Aorta (tissue), 5 donors: ENCODE results near the gene LRPAP1. TPM values are rescaled to one million over a fixed set of nuclear protein-coding genes. Genes with fewer than 3 reads are reported as not detected.

Source experiments
- ATAC-seq: fragments of 200-7000 bp; cut with Tn5 transposase; one replicate; pipeline ENCODE4 v1.9.1; 2022; ENCODE audit warnings: moderate library complexity; ENCODE audit not compliant: low FRiP score
- DNase-seq, 2 donors: peaks; one replicate each; pipeline ENCODE4 v3.0.0-alpha.2; 2020
- H3K27ac ChIP-seq, 2 donors: one replicate each; pipeline ENCODE4 v1.5.1; 2013; ENCODE audit warnings: low read length in 2 of 2, mild to moderate bottlenecking in 2 of 2, moderate library complexity in 2 of 2, control low read depth in 1 of 2, inconsistent platforms in 1 of 2, low read depth in 1 of 2
- H3K27me3 ChIP-seq, 2 donors: one replicate each; pipeline ENCODE4 v1.6.1; 2013; ENCODE audit warnings: control low read depth in 1 of 2, low read length in 1 of 2, mild to moderate bottlenecking in 1 of 2, moderate library complexity in 1 of 2; ENCODE audit not compliant: insufficient read depth in 2 of 2, control insufficient read depth in 1 of 2
- H3K36me3 ChIP-seq, 2 donors: one replicate each; pipeline ENCODE4 v1.6.1; 2013; ENCODE audit warnings: control low read depth in 1 of 2, low read length in 1 of 2, mild to moderate bottlenecking in 1 of 2; ENCODE audit not compliant: insufficient read depth in 2 of 2, control insufficient read depth in 1 of 2
- H3K4me1 ChIP-seq, 2 donors: one replicate each; pipeline ENCODE4 v1.6.1; 2013; ENCODE audit warnings: low read length in 2 of 2, control low read depth in 1 of 2, mild to moderate bottlenecking in 1 of 2, moderate library complexity in 1 of 2; ENCODE audit not compliant: insufficient read depth in 2 of 2, control insufficient read depth in 1 of 2
- H3K4me3 ChIP-seq, 2 donors: one replicate each; pipeline ENCODE4 v1.5.1; 2013; ENCODE audit warnings: low read length in 2 of 2, control low read depth in 1 of 2, mild to moderate bottlenecking in 1 of 2
- H3K9me3 ChIP-seq: one replicate; pipeline ENCODE4 v1.6.1; 2013; ENCODE audit warnings: mild to moderate bottlenecking, low read length; ENCODE audit not compliant: control insufficient read depth
- WGBS, 2 donors: extraction: QIAGEN DNeasy Blood & Tissue Kit; methylation state at CpG; one replicate each; pipeline ENCODE4 v1.1.7; 2013; 5-methylcytosine and 5-hydroxymethylcytosine counted together
- intact Hi-C, 2 donors: fragments of 100-400 bp; cut with DNase I; formaldehyde crosslinking; loops; one replicate each; pipeline versions ENCODE4 v1.14.2 to v1.15.0; 2022
- polyA plus RNA-seq, 2 donors: library from polyadenylated mRNA; stranded (reverse); fragments of 200-250 nt; gene quantifications; one replicate each; pipeline ENCODE4 v1.2.3, GENCODE V29; 2013
- total RNA-seq, 2 donors: library from RNA; stranded (reverse); fragmentation: NEBNext Ultra II Directional; extraction: Animal tissue kit (Norgen Biotek cat#: 25700); gene quantifications; one replicate each; pipeline ENCODE4 v1.2.1, GENCODE V29; 2021
- donor health status: healthy with polysubstance abuse.
- donor health status: Bipolar disorder and iron deficiency.
- donor health status: DM: no; HTN: no; CAD: no.
- donor health status: DM: no; HTN: no; CAD: no.
- donor health status: DM: yes; HTN: yes; CAD: no.

The LRPAP1 gene
- total and polyA plus RNA-seq, 4 donors, result 95.4 to 196 (median 132) TPM

DNA sequence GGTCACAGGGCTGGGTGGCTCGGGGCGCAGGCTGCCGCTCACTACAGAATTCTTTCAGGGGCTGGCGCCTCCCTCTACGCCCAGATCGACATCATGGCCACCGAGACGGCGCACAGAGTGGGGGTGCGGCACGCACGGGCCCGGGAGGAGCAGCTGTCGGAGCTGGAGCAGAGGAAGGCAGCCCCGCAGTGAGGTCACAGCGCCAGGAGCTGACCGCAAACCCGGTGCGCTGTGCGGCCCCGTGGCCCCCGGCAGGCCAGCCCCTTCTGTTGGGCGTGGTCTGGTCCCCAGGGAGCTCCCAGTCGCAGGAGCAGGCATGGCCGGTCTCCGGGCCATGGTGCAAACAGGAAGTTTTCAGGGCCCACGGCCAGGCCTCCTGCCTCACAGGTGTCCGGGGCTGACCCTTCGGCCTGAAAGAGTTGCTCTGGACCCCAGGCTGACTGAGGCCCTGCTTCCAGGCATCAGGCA, 31.6 kb downstream of the LRPAP1 start:
- H3K9me3 ChIP-seq, result no peaks in the 10 kb centered on the region
- no peaks in the 10 kb centered on the region for H3K36me3 ChIP-seq
- H3K27ac ChIP-seq, result no peak overlapping the region
- no peaks in the 10 kb centered on the region for H3K4me1 ChIP-seq
- ATAC-seq (no peak), DNase-seq (no peak)
- intact Hi-C loops, result no loop called here
- H3K27me3 ChIP-seq, result no peaks in the 10 kb centered on the region
- 91 to 94% methylated on average over 27 to 29 of the region's 29 CpGs for WGBS, 2 donors
- H3K4me3 ChIP-seq, result no peak overlapping the region

- WGBS, 2 donors, result 93 to 97% methylated on average over 12 to 17 of the region's 17 CpGs
- ATAC-seq, result no peak
- Histone ChIP-seq H3K9me3 (no peaks in the 10 kb centered on the region), H3K4me1 (no peaks in the 10 kb centered on the region), H3K36me3 (no peaks in the 10 kb centered on the region), H3K27me3 (no peaks in the 10 kb centered on the region), H3K4me3 (no peak overlapping the region), H3K27ac (no peak overlapping the region)
- no peak for DNase-seq
- intact Hi-C loops, result no loop called here
Measured at GRCh38 chr4:3500111-3500510, 32.1 kb downstream of the LRPAP1 start.

DNA sequence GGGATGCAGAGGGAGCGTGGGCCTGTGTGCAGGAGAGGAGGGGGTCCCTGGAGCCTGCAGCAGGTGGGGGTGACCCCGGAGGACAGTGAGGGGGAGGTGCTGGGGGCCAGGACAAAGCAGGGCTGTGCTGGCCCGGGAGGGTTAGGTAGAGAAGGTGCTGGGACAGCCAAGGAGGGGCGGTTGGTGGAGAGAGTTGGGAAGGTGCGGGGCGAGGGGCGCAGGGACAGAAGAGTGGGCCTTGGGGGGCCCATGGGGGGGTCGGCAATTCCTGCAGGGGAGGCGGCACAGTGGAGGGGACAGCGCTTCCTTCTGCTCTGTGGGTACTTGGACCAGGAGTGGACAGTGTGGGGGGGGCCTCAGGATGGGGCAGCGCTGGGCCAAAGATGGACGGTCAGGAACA, 32.5 kb downstream of the LRPAP1 start:
- ATAC-seq (no peak), DNase-seq (no peak)
- H3K4me3 ChIP-seq, result no peak overlapping the region
- H3K27ac ChIP-seq, result no peak overlapping the region
- no peaks in the 10 kb centered on the region for H3K27me3 ChIP-seq
- 88 to 95% methylated on average over 11 to 12 of the region's 12 CpGs for WGBS, 2 donors
- H3K9me3 ChIP-seq, result no peaks in the 10 kb centered on the region
- H3K4me1 ChIP-seq, result no peaks in the 10 kb centered on the region
- H3K36me3 ChIP-seq, result no peaks in the 10 kb centered on the region
- intact Hi-C loops, result no loop called here

DNA sequence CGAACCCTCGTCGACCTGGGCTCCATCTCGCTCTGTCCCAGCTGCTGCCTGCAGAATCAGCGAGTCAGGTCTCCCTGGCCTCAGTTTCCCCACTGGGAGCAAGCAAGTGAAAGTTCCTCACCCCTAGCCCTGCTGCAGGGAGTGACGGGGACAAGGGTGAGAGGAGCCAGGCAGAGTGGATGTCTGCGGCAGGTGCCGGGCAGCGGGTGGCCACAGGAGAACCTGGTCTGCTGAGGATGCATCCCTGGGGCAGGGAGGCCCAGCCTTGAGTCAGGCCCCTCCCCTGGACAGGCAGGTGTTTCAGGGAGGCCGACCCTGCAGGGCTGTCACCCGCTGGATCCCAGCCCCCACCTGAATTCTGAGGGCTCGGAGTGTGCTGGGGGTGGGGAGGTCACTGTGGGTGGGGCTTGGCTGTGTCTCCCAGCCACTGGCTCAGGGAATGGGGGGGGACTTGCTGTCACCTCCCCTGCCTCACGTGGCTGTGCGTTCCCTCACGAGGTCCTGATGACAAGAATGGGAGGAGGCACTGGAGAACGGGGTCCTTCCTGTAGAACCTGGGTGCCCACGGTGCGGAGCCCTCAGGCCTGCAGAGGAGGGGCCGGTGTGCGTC, 33.2 kb downstream of the LRPAP1 start:
- H3K27me3 ChIP-seq, result no peaks in the 10 kb centered on the region
- no peaks in the 10 kb centered on the region for H3K4me1 ChIP-seq
- intact Hi-C loops, result no loop called here
- H3K4me3 ChIP-seq, result no peak overlapping the region
- no peaks in the 10 kb centered on the region for H3K36me3 ChIP-seq
- WGBS, 2 donors, result 88 to 93% methylated on average over 18 to 20 of the region's 20 CpGs
- DNase-seq (no peak), ATAC-seq (no peak)
- H3K27ac ChIP-seq, result no peak overlapping the region
- no peaks in the 10 kb centered on the region for H3K9me3 ChIP-seq

DNA sequence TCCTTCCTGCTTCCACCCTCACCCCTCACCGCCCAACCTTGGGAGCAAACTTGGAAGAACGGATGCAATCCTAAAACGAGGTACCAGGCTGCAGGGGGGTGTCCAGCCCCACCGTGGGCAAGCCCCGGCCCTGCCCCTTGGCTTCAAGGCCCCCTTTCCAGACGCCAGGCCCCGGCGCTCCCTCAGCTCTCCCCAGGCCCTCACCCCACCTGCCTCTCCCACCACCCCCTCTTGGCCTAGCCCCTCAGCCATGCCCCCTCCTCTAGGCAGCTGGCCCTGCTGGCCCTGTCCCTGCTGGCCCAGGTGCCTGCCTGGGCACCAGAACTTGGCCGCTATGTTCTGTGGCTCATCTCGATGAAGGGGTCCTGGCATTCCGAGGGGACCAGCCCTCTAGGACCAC, 33.8 kb downstream of the LRPAP1 start:
- ATAC-seq, result no peak
- Histone ChIP-seq H3K27ac (no peak overlapping the region), H3K27me3 (no peaks in the 10 kb centered on the region), H3K9me3 (no peaks in the 10 kb centered on the region), H3K4me3 (no peak overlapping the region), H3K4me1 (no peaks in the 10 kb centered on the region), H3K36me3 (no peaks in the 10 kb centered on the region)
- DNase-seq, result no peak
- 83 to 88% methylated on average over 11 of the region's 11 CpGs for WGBS, 2 donors
- intact Hi-C loops, result no loop called here

DNA sequence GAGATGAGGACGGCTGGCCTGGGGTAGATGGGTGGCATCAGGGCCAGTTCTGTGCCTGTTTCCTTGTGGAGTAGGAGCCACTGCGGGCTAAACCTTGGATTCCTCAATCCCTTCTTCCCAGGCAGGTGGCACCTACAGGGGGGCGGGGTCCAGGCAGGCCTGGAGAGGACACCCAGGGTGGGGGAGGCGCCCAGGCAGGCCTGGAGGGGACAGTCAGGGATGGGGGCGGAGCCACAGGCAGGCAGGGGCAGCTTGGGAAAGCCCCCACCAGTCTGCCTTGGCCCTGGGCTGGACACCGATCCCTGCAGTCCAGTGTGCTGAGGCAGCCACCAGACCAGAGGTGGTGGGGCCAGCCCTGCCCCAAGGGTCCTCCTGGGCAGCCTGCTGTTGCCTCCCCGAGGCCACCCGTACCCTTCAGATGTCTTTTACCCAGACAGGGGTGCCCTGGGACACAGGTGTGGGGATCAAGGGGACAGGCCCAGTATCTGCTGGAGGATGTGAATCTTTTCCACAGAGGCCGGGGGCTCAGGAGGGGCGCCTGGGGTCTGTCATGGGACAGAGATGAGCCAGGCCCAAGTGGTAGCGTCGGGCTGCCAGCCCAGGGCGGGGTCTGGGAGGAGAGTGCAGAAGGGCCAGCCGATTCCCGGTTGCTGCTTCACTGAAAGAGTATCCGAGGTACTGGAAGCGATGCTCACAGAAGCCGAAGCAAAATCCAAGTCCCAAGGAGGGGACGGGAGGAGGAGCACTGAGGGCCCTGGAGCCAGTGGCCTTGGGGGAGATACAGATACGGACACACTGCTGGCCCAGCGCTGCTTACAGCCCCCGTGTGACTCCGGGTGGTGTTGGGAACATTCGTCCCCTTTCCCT, 34.5 kb downstream of the LRPAP1 start:
- no peak for ATAC-seq

GRCh38 chr4:3497095-3497494, 35.1 kb downstream of the LRPAP1 start:
- 84 to 85% methylated on average over 6 of the region's 6 CpGs for WGBS, 2 donors
- H3K4me3 ChIP-seq, result no peak overlapping the region
- ATAC-seq (no peak), DNase-seq (no peak)
- peaks cover 0 to 3% of the 10 kb centered on the region in 2 donors for H3K36me3 ChIP-seq
- intact Hi-C loops, result no loop called here
- H3K27me3 ChIP-seq, result no peaks in the 10 kb centered on the region
- H3K27ac ChIP-seq, result no peak overlapping the region
- no peaks in the 10 kb centered on the region for H3K9me3 ChIP-seq
- no peaks in the 10 kb centered on the region for H3K4me1 ChIP-seq

More for the DNA sequence above, 34.5 kb downstream of the LRPAP1 start:
- Histone ChIP-seq H3K4me1 (no peaks in the 10 kb centered on the region), H3K4me3 (no peak overlapping the region), H3K27me3 (no peaks in the 10 kb centered on the region), H3K27ac (no peak overlapping the region), H3K9me3 (no peaks in the 10 kb centered on the region), H3K36me3 (peaks cover 0 to 3% of the 10 kb centered on the region in 2 donors)
- 81 to 83% methylated on average over 24 of the region's 24 CpGs for whole genome bisulfite sequencing, 2 donors
- DNase-seq, result no peak
- intact Hi-C loops, result no loop called here

DNA sequence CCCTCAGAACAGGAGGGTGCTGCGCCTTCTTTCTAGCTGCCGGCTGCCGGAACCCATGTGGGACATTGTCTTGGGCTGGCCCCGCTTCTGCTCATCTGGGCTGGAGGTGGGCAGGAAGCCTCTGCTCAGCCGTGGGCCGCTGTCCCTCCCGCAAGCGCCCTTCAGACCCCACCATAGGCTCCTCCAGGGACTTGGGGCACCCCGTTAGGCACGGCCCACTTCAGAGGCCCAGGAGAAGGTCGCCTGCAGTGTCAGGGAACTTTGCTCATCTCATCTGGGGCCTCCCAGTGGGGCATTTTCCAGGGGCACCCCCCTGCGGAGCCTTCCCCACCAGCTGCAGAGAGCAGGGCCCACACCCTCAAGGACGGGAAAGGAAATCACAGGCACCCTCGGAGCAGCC, 36.2 kb downstream of the LRPAP1 start:
- intact Hi-C loops, result no loop called here
- Histone ChIP-seq H3K4me1 (no peaks in the 10 kb centered on the region), H3K36me3 (peaks cover 0 to 3% of the 10 kb centered on the region in 2 donors), H3K4me3 (no peak overlapping the region), H3K27me3 (no peaks in the 10 kb centered on the region), H3K9me3 (no peaks in the 10 kb centered on the region), H3K27ac (no peak overlapping the region)
- DNase-seq (no peak), ATAC-seq (no peak)
- WGBS, 2 donors, result 67 to 78% methylated on average over 14 of the region's 14 CpGs
